ENCODE measurements around the gene TSTD2. TPM values are rescaled to one million over a fixed set of nuclear protein-coding genes. Genes with fewer than 3 reads are reported as not detected.

The TSTD2 gene
- polyA plus RNA-seq, 3 donors = 1.2 to 11.4 (median 2.4) TPM

GRCh38 chr9:97594381-97594921 is 38.7 kb downstream of the TSTD2 start:
- Histone ChIP-seq H3K27ac (ENCODE audit: low read depth in 1 of 2, low read length in 2 of 2) (no peak overlapping the region), H3K4me2 (replicated peaks; ENCODE audit: extremely low read depth, low read length, poor library complexity, severe bottlenecking) (no peak overlapping the region), H3K36me3 (replicated peaks in 1 of 2; ENCODE audit: control insufficient read depth in 1 of 2, insufficient read depth in 2 of 2, low read length in 2 of 2) (peaks cover 0 to 2% of the 10 kb centered on the region in 2 donors), H3K79me2 (ENCODE audit: insufficient read depth, low read length) (no peaks in the 10 kb centered on the region), H3K9me3 (replicated peaks in 1 of 2; ENCODE audit: control insufficient read depth in 1 of 2, insufficient read depth in 1 of 2, low read length in 2 of 2) (no peaks in the 10 kb centered on the region), H3K27me3 (ENCODE audit: control insufficient read depth in 2 of 2, insufficient read depth in 2 of 2, low read length in 2 of 2) (no peaks in the 10 kb centered on the region), H3K9ac (ENCODE audit: insufficient read depth, low read length, poor library complexity, severe bottlenecking) (no peak overlapping the region), H4K20me1 (ENCODE audit: insufficient read depth, low read length) (no peaks in the 10 kb centered on the region), H3K4me3 (replicated peaks in 1 of 3; ENCODE audit: low read depth in 2 of 3, low read length in 3 of 3) (no peak overlapping the region), H3K4me1 (ENCODE audit: control insufficient read depth in 1 of 2, insufficient read depth in 2 of 2, low read length in 2 of 2) (peaks cover 4 to 6% of the 10 kb centered on the region in 2 donors), H2AFZ (ENCODE audit: insufficient read depth, low read depth, low read length, poor library complexity, severe bottlenecking) (no peak overlapping the region)
- H3K36me3 Mint-ChIP-seq = peaks cover under 1 to 3% of the 10 kb centered on the region in 2 donors
- TF ChIP-seq, protein P1, sequence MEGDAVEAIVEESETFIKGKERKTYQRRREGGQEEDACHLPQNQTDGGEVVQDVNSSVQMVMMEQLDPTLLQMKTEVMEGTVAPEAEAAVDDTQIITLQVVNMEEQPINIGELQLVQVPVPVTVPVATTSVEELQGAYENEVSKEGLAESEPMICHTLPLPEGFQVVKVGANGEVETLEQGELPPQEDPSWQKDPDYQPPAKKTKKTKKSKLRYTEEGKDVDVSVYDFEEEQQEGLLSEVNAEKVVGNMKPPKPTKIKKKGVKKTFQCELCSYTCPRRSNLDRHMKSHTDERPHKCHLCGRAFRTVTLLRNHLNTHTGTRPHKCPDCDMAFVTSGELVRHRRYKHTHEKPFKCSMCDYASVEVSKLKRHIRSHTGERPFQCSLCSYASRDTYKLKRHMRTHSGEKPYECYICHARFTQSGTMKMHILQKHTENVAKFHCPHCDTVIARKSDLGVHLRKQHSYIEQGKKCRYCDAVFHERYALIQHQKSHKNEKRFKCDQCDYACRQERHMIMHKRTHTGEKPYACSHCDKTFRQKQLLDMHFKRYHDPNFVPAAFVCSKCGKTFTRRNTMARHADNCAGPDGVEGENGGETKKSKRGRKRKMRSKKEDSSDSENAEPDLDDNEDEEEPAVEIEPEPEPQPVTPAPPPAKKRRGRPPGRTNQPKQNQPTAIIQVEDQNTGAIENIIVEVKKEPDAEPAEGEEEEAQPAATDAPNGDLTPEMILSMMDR (IDR thresholded peaks at IDR 0.05) = no peak
- intact Hi-C loops (cut with micrococcal nuclease) = loop anchor here in 1 of 2 donors (10.0 kb wide), 2 partner anchors 130 to 190 kb away; no protein-coding TSS in a partner anchor
- no peak for DNase-seq
- no peaks in the 10 kb centered on the region for H3K9me3 Mint-ChIP-seq
- WGBS (ENCODE audit: insufficient coverage) = 94% methylated on average over 11 of the region's 11 CpGs
- H3K4me3 Mint-ChIP-seq = no peak overlapping the region
- no peak overlapping the region for H3K27ac Mint-ChIP-seq
- H3K4me1 Mint-ChIP-seq = peaks cover 9% of the 10 kb centered on the region
- peaks cover 0 to 4% (median 0%) of the 10 kb centered on the region in 3 donors for H3K27me3 Mint-ChIP-seq (ENCODE audit: low read depth in 3 of 3)

- H3K79me2 ChIP-seq (ENCODE audit: insufficient read depth, low read length) = no peaks in the 10 kb centered on the region
- no peak overlapping the region for H3K4me2 ChIP-seq (replicated peaks; ENCODE audit: extremely low read depth, low read length, poor library complexity, severe bottlenecking)
- no peak for DNase-seq
- no peak overlapping the region for H3K4me3 Mint-ChIP-seq
- intact Hi-C loops (cut with micrococcal nuclease) = loop anchor here in 1 of 2 donors (10.0 kb wide), 2 partner anchors 129 to 189 kb away; no protein-coding TSS in a partner anchor
- TF ChIP-seq, protein P1 (IDR thresholded peaks at IDR 0.05) = no peak
- H3K36me3 Mint-ChIP-seq = peaks cover 0 to 3% of the 10 kb centered on the region in 2 donors
- no peak overlapping the region for H3K9ac ChIP-seq (ENCODE audit: insufficient read depth, low read length, poor library complexity, severe bottlenecking)
- H3K27ac Mint-ChIP-seq = no peak overlapping the region
- no peaks in the 10 kb centered on the region for H3K9me3 ChIP-seq (replicated peaks in 1 of 2; ENCODE audit: control insufficient read depth in 1 of 2, insufficient read depth in 1 of 2, low read length in 2 of 2)
- WGBS (ENCODE audit: insufficient coverage) = 88% methylated on average over 3 of the region's 4 CpGs
- H3K4me1 ChIP-seq (ENCODE audit: control insufficient read depth in 1 of 2, insufficient read depth in 2 of 2, low read length in 2 of 2) = peaks cover 4 to 6% of the 10 kb centered on the region in 2 donors
- peaks cover 0 to 4% (median 0%) of the 10 kb centered on the region in 3 donors for H3K27me3 Mint-ChIP-seq (ENCODE audit: low read depth in 3 of 3)
- H3K4me3 ChIP-seq (replicated peaks in 1 of 3; ENCODE audit: low read depth in 2 of 3, low read length in 3 of 3) = no peak overlapping the region
- H4K20me1 ChIP-seq (ENCODE audit: insufficient read depth, low read length) = no peaks in the 10 kb centered on the region
- H3K27ac ChIP-seq (ENCODE audit: low read depth in 1 of 2, low read length in 2 of 2) = no peak overlapping the region
- peaks cover 0 to 2% (median 0%) of the 10 kb centered on the region in 7 donors for H3K9me3 Mint-ChIP-seq
- H3K27me3 ChIP-seq (ENCODE audit: control insufficient read depth in 2 of 2, insufficient read depth in 2 of 2, low read length in 2 of 2) = no peaks in the 10 kb centered on the region
- peaks cover 9% of the 10 kb centered on the region for H3K4me1 Mint-ChIP-seq
- no peaks in the 10 kb centered on the region for H3K36me3 ChIP-seq (replicated peaks in 1 of 2; ENCODE audit: control insufficient read depth in 1 of 2, insufficient read depth in 2 of 2, low read length in 2 of 2)
- H2AFZ ChIP-seq (ENCODE audit: insufficient read depth, low read depth, low read length, poor library complexity, severe bottlenecking) = no peak overlapping the region
These were observed 39.2 kb downstream of the TSTD2 start for GRCh38 chr9:97593960-97594359.
